HL-60/S4 (cell line): ENCODE measurements around the gene GALNT4.

Experiments used
- in situ Hi-C: fragments of 300-500 bp; cut with MboI; formaldehyde crosslinking; loops from 2 replicates; pipeline ENCODE4 v1.14.3; 2022; ENCODE audit warnings: low sequenced_read_pairs

The GALNT4 gene

GRCh38 chr12:89538897-89539296, 14.3 kb upstream of the GALNT4 start:
- in situ Hi-C loops: loop anchor here (25.0 kb wide), 2 partner anchors 723 to 1398 kb away; no protein-coding TSS in a partner anchor

- in situ Hi-C loops: loop anchor here (25.0 kb wide), 2 partner anchors 725 to 1400 kb away; no protein-coding TSS in a partner anchor
Observed at GRCh38 chr12:89537389-89537788, 12.8 kb upstream of the GALNT4 start.

- in situ Hi-C loops: loop anchor here (5.0 to 25.0 kb wide), 4 partner anchors 485 to 1408 kb away; no protein-coding TSS in a partner anchor
Observed at GRCh38 chr12:89529738-89530137, 5.1 kb upstream of the GALNT4 start.

- in situ Hi-C loops: loop anchor here (5.0 to 25.0 kb wide), 4 partner anchors 484 to 1409 kb away; no protein-coding TSS in a partner anchor
Observed at GRCh38 chr12:89528434-89528833, 3.8 kb upstream of the GALNT4 start.

GRCh38 chr12:89525824-89526770, 1.5 kb upstream of the GALNT4 start, which contains the start of gene POC1B:
POC1B (minus strand) TSS chr12:89526047; CDS start chr12:89525895, 152 bp downstream.
- in situ Hi-C loops: loop anchor here (5.0 to 25.0 kb wide), 4 partner anchors 481 to 1411 kb away; no protein-coding TSS in a partner anchor

- in situ Hi-C loops: loop anchor here (5.0 to 25.0 kb wide), 4 partner anchors 481 to 1412 kb away; no protein-coding TSS in a partner anchor
Observed at GRCh38 chr12:89525305-89525823, 768 bp upstream of the GALNT4 start.

- in situ Hi-C loops: loop anchor here (10.0 kb wide), 1 partner anchor 479 kb away; no protein-coding TSS in a partner anchor
Observed at GRCh38 chr12:89523843-89524540, 604 bp downstream of the GALNT4 start.

- in situ Hi-C loops: loop anchor here (10.0 kb wide), 1 partner anchor 479 kb away; no protein-coding TSS in a partner anchor
Observed at GRCh38 chr12:89523393-89523792, 1.2 kb downstream of the GALNT4 start.

- in situ Hi-C loops: loop anchor here (10.0 kb wide), 1 partner anchor 477 kb away; no protein-coding TSS in a partner anchor
Observed at GRCh38 chr12:89521364-89522223, 3.0 kb downstream of the GALNT4 start.

- in situ Hi-C loops: no loop called here
Observed at GRCh38 chr12:89517720-89518119, 6.9 kb downstream of the GALNT4 start.

GRCh38 chr12:89516633-89517032, 8.0 kb downstream of the GALNT4 start:
- in situ Hi-C loops: no loop called here

- in situ Hi-C loops: no loop called here
Observed at GRCh38 chr12:89514751-89515150, 9.8 kb downstream of the GALNT4 start.

GRCh38 chr12:89513544-89513943, 11.1 kb downstream of the GALNT4 start:
- in situ Hi-C loops: no loop called here

GRCh38 chr12:89507015-89507824, 17.4 kb downstream of the GALNT4 start:
- in situ Hi-C loops: no loop called here

GRCh38 chr12:89506050-89506449, 18.5 kb downstream of the GALNT4 start:
- in situ Hi-C loops: no loop called here

GRCh38 chr12:89504560-89505346, 19.8 kb downstream of the GALNT4 start:
- in situ Hi-C loops: no loop called here

GRCh38 chr12:89501793-89502192, 22.8 kb downstream of the GALNT4 start:
- in situ Hi-C loops: no loop called here

GRCh38 chr12:89499857-89500256, 24.7 kb downstream of the GALNT4 start:
- in situ Hi-C loops: no loop called here
